ENCODE measurements around the gene CPSF4L. TPM values are rescaled to one million over a fixed set of nuclear protein-coding genes. Genes with fewer than 3 reads are reported as not detected.

CPSF4L gene
- total RNA-seq, 1 experiment from 2014 or later: not detected

- CTCF ChIA-PET: interaction anchor here (0.7 to 2.8 kb wide), 15 partner anchors 9 to 967 kb away, joined by 3 to 18 read pairs (median 3); partner anchors contain the start of gene COG1
- ATAC-seq (peak; percentile 46), DNase-seq (ENCODE audit: low spot score) (peak; percentile 38)
- Mint-ChIP-seq H3K27me3 (ENCODE audit: low read depth) (no peaks in the 10 kb centered on the region), H3K36me3 (peaks cover 20% of the 10 kb centered on the region), H3K9me3 (no peaks in the 10 kb centered on the region), H3K4me3 (peak overlapping the region; percentile 97), H3K4me1 (peaks cover 40% of the 10 kb centered on the region), H3K27ac (peak overlapping the region; percentile 97)
- TF ChIP-seq NFYB (CRISPR knock-in tag; conservative IDR thresholded peaks at IDR 0.05; ENCODE audit: low read depth) (no peak), NR1H2 (CRISPR knock-in tag; IDR thresholded peaks at IDR 0.05) (no peak), ZNF263 (CRISPR knock-in tag; IDR thresholded peaks at IDR 0.05; ENCODE audit: low read depth) (peak; percentile 21; the same call in 1 of the 2 replicates)
- TF ChIP-seq, protein P1, sequence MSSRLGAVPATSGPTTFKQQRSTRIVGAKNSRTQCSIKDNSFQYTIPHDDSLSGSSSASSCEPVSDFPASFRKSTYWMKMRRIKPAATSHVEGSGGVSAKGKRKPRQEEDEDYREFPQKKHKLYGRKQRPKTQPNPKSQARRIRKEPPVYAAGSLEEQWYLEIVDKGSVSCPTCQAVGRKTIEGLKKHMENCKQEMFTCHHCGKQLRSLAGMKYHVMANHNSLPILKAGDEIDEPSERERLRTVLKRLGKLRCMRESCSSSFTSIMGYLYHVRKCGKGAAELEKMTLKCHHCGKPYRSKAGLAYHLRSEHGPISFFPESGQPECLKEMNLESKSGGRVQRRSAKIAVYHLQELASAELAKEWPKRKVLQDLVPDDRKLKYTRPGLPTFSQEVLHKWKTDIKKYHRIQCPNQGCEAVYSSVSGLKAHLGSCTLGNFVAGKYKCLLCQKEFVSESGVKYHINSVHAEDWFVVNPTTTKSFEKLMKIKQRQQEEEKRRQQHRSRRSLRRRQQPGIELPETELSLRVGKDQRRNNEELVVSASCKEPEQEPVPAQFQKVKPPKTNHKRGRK (CRISPR knock-in tag; IDR thresholded peaks at IDR 0.05; ENCODE audit: borderline replicate concordance): no peak
- POLR2A ChIA-PET: interaction anchor here (0.8 to 1.3 kb wide), 4 partner anchors 10 to 109 kb away, joined by 3 to 8 read pairs (median 3); no protein-coding TSS in a partner anchor
Measured at GRCh38 chr17:73232587-73233373, 28.9 kb downstream of the CPSF4L start.

DNA sequence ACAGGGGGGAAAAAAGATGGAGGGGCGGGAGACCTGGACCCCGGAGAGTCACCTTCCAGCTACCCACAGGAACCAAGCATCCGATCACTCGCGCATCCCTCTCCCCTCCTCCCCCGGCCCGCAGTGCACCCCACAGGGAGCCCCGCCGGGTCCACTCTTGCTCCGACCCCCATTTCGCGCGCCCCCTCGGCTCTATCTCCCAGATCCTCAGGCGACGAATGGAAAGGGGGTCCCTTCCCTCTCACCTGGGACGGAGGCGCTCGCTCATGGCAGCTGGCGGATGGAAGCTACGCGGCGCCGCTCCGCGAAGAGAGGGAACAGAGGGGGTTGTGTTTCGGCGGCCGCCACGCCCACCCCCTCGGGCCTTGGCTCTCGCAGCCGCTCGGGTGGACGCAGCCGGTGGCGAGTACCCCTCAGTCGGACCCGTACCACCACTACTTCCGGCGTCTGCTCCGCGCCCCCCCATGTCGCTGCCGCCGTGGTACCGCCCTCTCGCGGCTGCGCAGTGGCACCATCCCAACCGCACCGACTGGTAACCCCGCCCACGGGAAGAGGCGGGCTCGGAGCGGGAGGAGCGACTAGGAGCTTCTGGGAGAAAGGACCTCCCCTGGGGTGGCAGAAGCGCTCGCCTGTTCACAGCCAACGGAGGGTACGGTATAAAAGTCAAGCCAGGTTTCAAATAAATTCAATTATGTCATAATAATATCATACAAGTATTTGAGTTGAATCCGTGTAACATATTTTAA, 29.7 kb downstream of the CPSF4L start:
- Mint-ChIP-seq H3K36me3 (peaks cover 20% of the 10 kb centered on the region), H3K4me3 (peak overlapping the region; percentile 97), H3K9me3 (no peaks in the 10 kb centered on the region), H3K27me3 (ENCODE audit: low read depth) (no peaks in the 10 kb centered on the region), H3K27ac (peak overlapping the region; percentile 97), H3K4me1 (peaks cover 47% of the 10 kb centered on the region)
- DNase-seq (ENCODE audit: low spot score) (peak; percentile 97), ATAC-seq (peak; percentile 92)
- CTCF ChIA-PET: interaction anchor here (0.7 to 2.8 kb wide), 17 partner anchors 8 to 968 kb away, joined by 3 to 18 read pairs (median 4); partner anchors contain the start of gene COG1
- POLR2A ChIA-PET: interaction anchor here (0.6 to 1.3 kb wide), 7 partner anchors 9 to 110 kb away, joined by 3 to 8 read pairs (median 3); no protein-coding TSS in a partner anchor
- TF ChIP-seq, protein P2, sequence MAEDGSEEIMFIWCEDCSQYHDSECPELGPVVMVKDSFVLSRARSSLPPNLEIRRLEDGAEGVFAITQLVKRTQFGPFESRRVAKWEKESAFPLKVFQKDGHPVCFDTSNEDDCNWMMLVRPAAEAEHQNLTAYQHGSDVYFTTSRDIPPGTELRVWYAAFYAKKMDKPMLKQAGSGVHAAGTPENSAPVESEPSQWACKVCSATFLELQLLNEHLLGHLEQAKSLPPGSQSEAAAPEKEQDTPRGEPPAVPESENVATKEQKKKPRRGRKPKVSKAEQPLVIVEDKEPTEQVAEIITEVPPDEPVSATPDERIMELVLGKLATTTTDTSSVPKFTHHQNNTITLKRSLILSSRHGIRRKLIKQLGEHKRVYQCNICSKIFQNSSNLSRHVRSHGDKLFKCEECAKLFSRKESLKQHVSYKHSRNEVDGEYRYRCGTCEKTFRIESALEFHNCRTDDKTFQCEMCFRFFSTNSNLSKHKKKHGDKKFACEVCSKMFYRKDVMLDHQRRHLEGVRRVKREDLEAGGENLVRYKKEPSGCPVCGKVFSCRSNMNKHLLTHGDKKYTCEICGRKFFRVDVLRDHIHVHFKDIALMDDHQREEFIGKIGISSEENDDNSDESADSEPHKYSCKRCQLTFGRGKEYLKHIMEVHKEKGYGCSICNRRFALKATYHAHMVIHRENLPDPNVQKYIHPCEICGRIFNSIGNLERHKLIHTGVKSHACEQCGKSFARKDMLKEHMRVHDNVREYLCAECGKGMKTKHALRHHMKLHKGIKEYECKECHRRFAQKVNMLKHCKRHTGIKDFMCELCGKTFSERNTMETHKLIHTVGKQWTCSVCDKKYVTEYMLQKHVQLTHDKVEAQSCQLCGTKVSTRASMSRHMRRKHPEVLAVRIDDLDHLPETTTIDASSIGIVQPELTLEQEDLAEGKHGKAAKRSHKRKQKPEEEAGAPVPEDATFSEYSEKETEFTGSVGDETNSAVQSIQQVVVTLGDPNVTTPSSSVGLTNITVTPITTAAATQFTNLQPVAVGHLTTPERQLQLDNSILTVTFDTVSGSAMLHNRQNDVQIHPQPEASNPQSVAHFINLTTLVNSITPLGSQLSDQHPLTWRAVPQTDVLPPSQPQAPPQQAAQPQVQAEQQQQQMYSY (CRISPR knock-in tag; IDR thresholded peaks at IDR 0.05): peak; percentile 42; the same call in 1 of the 2 replicates
- TF ChIP-seq MAX (CRISPR knock-in tag; IDR thresholded peaks at IDR 0.05): peak; percentile 66
- TF ChIP-seq KAT7 (CRISPR knock-in tag; IDR thresholded peaks at IDR 0.05; ENCODE audit: borderline replicate concordance): 0 out of 2 replicates have a peak, but pooled peaks have one; percentile 36
- no peak for TF ChIP-seq ZNF317 (CRISPR knock-in tag; IDR thresholded peaks at IDR 0.05; ENCODE audit: borderline replicate concordance, low read depth)
- peak; percentile 32; the same call in 1 of the 2 replicates for TF ChIP-seq MYBL2 (CRISPR knock-in tag; IDR thresholded peaks at IDR 0.05)
- TF ChIP-seq, protein P3, sequence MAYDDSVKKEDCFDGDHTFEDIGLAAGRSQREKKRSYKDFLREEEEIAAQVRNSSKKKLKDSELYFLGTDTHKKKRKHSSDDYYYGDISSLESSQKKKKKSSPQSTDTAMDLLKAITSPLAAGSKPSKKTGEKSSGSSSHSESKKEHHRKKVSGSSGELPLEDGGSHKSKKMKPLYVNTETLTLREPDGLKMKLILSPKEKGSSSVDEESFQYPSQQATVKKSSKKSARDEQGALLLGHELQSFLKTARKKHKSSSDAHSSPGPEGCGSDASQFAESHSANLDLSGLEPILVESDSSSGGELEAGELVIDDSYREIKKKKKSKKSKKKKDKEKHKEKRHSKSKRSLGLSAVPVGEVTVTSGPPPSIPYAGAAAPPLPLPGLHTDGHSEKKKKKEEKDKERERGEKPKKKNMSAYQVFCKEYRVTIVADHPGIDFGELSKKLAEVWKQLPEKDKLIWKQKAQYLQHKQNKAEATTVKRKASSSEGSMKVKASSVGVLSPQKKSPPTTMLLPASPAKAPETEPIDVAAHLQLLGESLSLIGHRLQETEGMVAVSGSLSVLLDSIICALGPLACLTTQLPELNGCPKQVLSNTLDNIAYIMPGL (CRISPR knock-in tag; IDR thresholded peaks at IDR 0.05): peak; percentile 86
- peak; percentile 56; the same call in 1 of the 2 replicates for TF ChIP-seq ARID4B (CRISPR knock-in tag; IDR thresholded peaks at IDR 0.05; ENCODE audit: borderline replicate concordance)
- peak; percentile 92 for TF ChIP-seq SP1 (CRISPR knock-in tag; conservative IDR thresholded peaks at IDR 0.05)
- TF ChIP-seq ETV6 (CRISPR knock-in tag; IDR thresholded peaks at IDR 0.05): peak; percentile 86
- peak; percentile 84; the same call in 1 of the 2 replicates for TF ChIP-seq FOXP1 (CRISPR knock-in tag; IDR thresholded peaks at IDR 0.05; ENCODE audit: borderline replicate concordance)
- TF ChIP-seq, protein P4, sequence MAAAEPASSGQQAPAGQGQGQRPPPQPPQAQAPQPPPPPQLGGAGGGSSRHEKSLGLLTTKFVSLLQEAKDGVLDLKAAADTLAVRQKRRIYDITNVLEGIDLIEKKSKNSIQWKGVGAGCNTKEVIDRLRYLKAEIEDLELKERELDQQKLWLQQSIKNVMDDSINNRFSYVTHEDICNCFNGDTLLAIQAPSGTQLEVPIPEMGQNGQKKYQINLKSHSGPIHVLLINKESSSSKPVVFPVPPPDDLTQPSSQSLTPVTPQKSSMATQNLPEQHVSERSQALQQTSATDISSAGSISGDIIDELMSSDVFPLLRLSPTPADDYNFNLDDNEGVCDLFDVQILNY (CRISPR knock-in tag; IDR thresholded peaks at IDR 0.05): 0 out of 2 replicates have a peak, but pooled peaks have one; percentile 7

Data from WTC11 (cell line).